Suprapubic skin (tissue), 4 donors: ENCODE results near the gene DHX8. TPM values are rescaled to one million over a fixed set of nuclear protein-coding genes. Genes with fewer than 3 reads are reported as not detected.
"Not testable (repeated sequence)": the region's sequence is repeated elsewhere in the genome, so short reads cannot be mapped to it uniquely, and the experiment has no call there.

Experiments used
- DNase-seq, 2 donors: peaks; one replicate each; pipeline ENCODE4 v3.0.0-alpha.2; 2019; ENCODE audit warnings: low spot score in 2 of 2
- H3K27ac ChIP-seq: fragments of 200-600 bp; sonication (generic); one replicate; pipeline ENCODE4 v1.5.1; 2019
- H3K27me3 ChIP-seq: fragments of 200-600 bp; sonication (generic); one replicate; pipeline ENCODE4 v1.5.1; 2019
- H3K36me3 ChIP-seq: fragments of 200-600 bp; sonication (generic); one replicate; pipeline ENCODE4 v1.5.1; 2019
- H3K4me1 ChIP-seq: fragments of 200-600 bp; sonication (generic); one replicate; pipeline ENCODE4 v1.5.1; 2019
- H3K4me3 ChIP-seq: fragments of 200-600 bp; sonication (generic); one replicate; pipeline ENCODE4 v1.5.1; 2019; ENCODE audit warnings: mild to moderate bottlenecking
- H3K9me3 ChIP-seq: fragments of 200-600 bp; sonication (generic); one replicate; pipeline ENCODE4 v1.5.1; 2019
- EP300 ChIP-seq: sonication (generic); formaldehyde crosslinking; IDR thresholded peaks from one replicate; pipeline ENCODE4 v1.6.1; 2017; ENCODE audit warnings: antibody characterized with exemption
- POLR2A ChIP-seq, 2 donors: fragments of 450-650 bp; IDR thresholded peaks; one replicate each; pipeline ENCODE4 v1.6.1; 2017; ENCODE audit warnings: antibody characterized with exemption in 2 of 2, mild to moderate bottlenecking in 2 of 2, moderate library complexity in 2 of 2
- POLR2AphosphoS5 ChIP-seq, 3 donors: sonication (generic); formaldehyde crosslinking; IDR thresholded peaks; one replicate each; pipeline ENCODE4 v1.6.1; 2017; ENCODE audit warnings: antibody characterized with exemption in 3 of 3
- WGBS: methylation state at CpG from one replicate; pipeline ENCODE4 v1.1.5; 2018; 5-methylcytosine and 5-hydroxymethylcytosine counted together
- total RNA-seq, 4 donors: library from RNA; depleted of rRNA; stranded (reverse); fragments of >200 nt; gene quantifications; one replicate each; pipeline ENCODE4 v1.1.0, GENCODE V29; 2016
- TF ChIP-seq, protein P1 (sequence below), 2 donors: fragments of 200-600 bp in 1 of 2; fragments of 450-650 bp in 1 of 2; sonication (generic) in 1 of 2; IDR thresholded peaks; one replicate each; pipeline ENCODE4 v1.5.1; 2016 to 2019; ENCODE audit warnings: antibody characterized with exemption in 2 of 2, mild to moderate bottlenecking in 1 of 2, moderate library complexity in 1 of 2

DHX8 gene
- total RNA-seq, 4 donors from 2014 or later: 31.4 to 57.1 (median 46.1) TPM

DNA sequence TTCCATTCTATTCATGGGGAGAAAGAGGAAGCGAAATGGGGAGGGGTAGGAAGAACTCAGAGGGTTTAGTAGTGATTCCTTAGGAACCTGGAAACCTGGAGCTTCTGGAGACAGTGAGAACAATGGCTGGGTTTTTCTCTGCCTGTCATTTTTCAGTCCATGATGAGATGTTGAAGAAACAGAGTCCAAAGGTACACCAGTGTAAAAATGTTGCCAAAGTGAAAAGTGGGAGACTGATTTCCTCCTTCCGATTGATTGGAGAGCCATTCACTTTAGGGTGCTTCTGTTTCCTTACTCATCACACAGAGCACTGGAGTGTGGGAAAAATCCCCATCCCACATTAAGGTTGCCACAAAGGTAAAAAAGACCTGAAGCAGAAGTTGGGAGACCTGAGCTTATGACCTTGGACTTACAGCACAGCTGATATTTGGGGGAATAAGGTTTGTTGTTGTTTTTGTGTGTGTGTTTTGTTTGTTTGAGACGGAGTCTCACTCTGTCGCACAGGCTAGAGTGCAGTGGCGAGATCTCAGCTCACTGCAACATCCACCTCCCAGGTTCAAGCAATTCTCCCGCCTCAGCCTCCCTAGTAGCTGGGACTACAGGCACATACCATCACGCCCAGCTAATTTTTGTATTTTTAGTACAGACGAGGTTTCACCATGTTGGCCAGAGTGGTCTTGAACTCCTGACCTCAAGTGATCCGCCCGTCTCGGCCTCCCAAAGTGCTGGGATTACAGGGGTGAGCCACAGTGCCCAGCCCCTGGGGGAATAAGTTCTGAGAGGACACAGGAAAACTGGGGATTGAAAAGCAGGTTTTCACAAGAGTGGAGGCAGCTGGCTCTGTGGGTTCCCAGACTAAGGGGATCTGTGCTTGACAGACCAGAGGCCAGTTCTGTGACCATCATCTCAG is 1.4 kb upstream of the DHX8 start:
- TF ChIP-seq, protein P1, sequence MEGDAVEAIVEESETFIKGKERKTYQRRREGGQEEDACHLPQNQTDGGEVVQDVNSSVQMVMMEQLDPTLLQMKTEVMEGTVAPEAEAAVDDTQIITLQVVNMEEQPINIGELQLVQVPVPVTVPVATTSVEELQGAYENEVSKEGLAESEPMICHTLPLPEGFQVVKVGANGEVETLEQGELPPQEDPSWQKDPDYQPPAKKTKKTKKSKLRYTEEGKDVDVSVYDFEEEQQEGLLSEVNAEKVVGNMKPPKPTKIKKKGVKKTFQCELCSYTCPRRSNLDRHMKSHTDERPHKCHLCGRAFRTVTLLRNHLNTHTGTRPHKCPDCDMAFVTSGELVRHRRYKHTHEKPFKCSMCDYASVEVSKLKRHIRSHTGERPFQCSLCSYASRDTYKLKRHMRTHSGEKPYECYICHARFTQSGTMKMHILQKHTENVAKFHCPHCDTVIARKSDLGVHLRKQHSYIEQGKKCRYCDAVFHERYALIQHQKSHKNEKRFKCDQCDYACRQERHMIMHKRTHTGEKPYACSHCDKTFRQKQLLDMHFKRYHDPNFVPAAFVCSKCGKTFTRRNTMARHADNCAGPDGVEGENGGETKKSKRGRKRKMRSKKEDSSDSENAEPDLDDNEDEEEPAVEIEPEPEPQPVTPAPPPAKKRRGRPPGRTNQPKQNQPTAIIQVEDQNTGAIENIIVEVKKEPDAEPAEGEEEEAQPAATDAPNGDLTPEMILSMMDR (IDR thresholded peaks at IDR 0.05): no peak
- TF ChIP-seq POLR2A (IDR thresholded peaks at IDR 0.05) (no peak), EP300 (no peak), POLR2AphosphoS5 (IDR thresholded peaks at IDR 0.05) (no peak)
- DNase-seq: no peak
- no peak overlapping the region for H3K27ac ChIP-seq
- no peak overlapping the region for H3K4me3 ChIP-seq
- H3K4me1 ChIP-seq: peaks cover 48% of the 10 kb centered on the region
- 89% methylated on average over 11 of the region's 11 CpGs for WGBS
- no peaks in the 10 kb centered on the region for H3K9me3 ChIP-seq
- H3K36me3 ChIP-seq: no peaks in the 10 kb centered on the region
- H3K27me3 ChIP-seq: no peaks in the 10 kb centered on the region

DNA sequence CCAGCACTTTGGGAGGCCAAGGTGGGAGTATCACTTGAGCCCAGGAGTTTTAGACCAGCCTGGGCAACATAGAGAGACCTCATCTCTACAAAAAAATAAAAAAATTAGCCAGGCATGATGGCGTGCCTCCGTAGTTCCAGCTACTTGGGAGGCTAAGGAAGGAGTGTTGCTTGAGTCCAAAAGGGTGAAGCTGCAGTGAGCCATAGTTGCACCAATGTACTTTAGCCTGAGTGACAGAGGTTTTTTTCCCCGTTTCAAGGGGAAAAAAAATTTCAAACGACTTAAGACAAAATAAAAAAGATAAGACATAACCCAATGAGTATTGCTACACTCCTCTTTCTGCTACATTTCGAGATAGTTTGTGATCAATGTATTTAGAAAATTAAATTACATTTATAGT is 6.8 kb downstream of the DHX8 start:
- no peaks in the 10 kb centered on the region for H3K9me3 ChIP-seq
- peaks cover 14% of the 10 kb centered on the region for H3K4me1 ChIP-seq
- TF ChIP-seq EP300: no peak
- TF ChIP-seq POLR2AphosphoS5 (IDR thresholded peaks at IDR 0.05): no peak
- TF ChIP-seq, protein P1 (IDR thresholded peaks at IDR 0.05): no peak
- TF ChIP-seq POLR2A (IDR thresholded peaks at IDR 0.05): no peak
- 84% methylated on average over 5 of the region's 5 CpGs for WGBS
- H3K27ac ChIP-seq: no peak overlapping the region
- peaks cover 54% of the 10 kb centered on the region for H3K36me3 ChIP-seq
- no peak for DNase-seq
- H3K4me3 ChIP-seq: no peak overlapping the region
- no peaks in the 10 kb centered on the region for H3K27me3 ChIP-seq

DNA sequence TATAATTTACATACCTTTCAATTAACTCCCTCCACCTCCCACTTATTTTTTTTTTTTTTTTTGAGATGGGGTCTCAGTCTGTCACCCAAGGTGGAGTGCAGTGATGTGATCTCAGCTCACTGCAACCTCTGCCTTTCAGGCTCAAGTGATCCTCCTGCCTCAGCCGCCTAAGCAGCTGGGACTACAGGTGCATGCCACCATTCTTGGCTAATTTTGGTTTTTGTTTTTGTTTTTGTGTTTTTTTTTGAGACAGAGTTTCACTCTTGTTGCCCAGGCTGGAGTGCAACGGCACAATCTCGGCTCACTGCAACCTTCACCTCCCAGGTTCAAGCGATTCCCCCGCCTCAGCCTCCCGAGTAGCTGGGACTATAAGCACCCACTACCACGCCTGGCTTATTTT is 25.7 kb downstream of the DHX8 start:
- 97% methylated on average over 7 of the region's 7 CpGs for WGBS
- H3K27me3 ChIP-seq, H3K4me1 ChIP-seq, H3K4me3 ChIP-seq, H3K27ac ChIP-seq, H3K9me3 ChIP-seq, DNase-seq: not testable (repeated sequence)
- H3K36me3 ChIP-seq: peaks cover 95% of the 10 kb centered on the region

DNA sequence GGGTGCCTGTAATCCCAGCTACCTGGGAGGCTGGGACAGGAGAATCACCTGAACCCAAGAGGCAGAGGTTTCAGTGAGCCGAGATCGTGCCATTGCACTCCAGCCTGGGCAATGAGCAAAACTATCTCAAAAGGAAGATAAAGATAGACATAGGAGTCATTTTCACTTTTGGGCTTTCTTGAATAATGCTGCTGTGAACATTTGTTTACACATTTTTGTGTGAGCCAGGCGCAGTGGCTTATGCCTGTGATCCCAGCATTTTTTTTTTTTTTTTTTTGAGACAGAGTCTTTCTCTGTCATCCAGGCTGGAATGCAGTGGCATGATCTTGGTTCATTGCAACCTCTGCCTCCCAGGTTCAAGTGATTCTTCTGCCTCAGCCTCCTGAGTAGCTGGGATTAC is 27.4 kb downstream of the DHX8 start:
- H3K4me3 ChIP-seq, DNase-seq, H3K27ac ChIP-seq, H3K4me1 ChIP-seq, H3K9me3 ChIP-seq, H3K27me3 ChIP-seq: not testable (repeated sequence)
- H3K36me3 ChIP-seq: peaks cover 89% of the 10 kb centered on the region
- WGBS: 90% methylated on average over 3 of the region's 3 CpGs

DNA sequence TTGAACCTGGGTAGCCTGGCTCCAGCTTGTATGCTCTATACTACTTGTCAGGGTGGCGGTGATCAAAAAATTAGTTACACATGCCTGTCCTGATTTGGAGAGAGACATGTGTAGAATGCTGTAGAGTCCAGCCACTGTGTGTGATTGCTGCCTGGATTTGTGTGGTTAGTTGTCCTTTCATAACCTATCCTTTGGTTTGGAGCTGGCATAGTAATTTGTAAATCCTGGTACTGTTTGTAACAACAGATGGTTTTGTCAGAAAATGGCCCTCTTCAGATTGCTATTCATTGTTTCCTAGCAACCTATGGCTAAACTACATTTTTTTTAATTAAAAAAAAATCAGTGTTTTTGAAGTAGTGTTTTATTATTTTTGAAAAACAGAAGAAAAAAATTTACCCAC is 31.9 kb downstream of the DHX8 start:
- TF ChIP-seq EP300: no peak
- TF ChIP-seq POLR2A (IDR thresholded peaks at IDR 0.05): no peak
- TF ChIP-seq, protein P1 (IDR thresholded peaks at IDR 0.05): no peak
- no peak for TF ChIP-seq POLR2AphosphoS5 (IDR thresholded peaks at IDR 0.05)
- Histone ChIP-seq H3K27me3 (no peaks in the 10 kb centered on the region), H3K9me3 (no peaks in the 10 kb centered on the region), H3K4me3 (no peak overlapping the region), H3K4me1 (no peaks in the 10 kb centered on the region), H3K36me3 (peaks cover 87% of the 10 kb centered on the region), H3K27ac (no peak overlapping the region)
- peak in 1 of 2 donors; percentile 6 for DNase-seq
- WGBS: 80% methylated on average over 1 of the region's 1 CpG

DNA sequence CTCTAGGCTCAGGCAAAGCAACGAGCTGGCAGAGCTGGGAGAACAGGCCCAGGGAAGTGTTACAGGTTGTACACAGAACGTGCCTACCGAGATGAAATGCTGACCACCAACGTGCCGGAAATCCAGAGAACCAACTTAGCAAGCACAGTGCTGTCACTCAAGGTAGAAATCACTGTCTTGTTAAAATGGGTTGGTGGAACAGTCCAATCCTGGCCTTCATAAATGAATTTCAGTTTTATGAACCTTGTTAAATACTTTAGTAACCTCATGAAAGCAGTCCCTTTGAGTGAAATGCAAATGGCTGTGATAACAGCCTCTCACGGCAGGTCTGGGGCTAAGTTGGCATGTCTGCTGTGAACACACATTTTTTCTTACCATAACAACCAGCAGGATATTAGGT is 33.4 kb downstream of the DHX8 start:
- H3K27me3 ChIP-seq: no peaks in the 10 kb centered on the region
- H3K27ac ChIP-seq: no peak overlapping the region
- no peaks in the 10 kb centered on the region for H3K9me3 ChIP-seq
- peak in 1 of 2 donors; percentile 16 for DNase-seq
- 75% methylated on average over 6 of the region's 6 CpGs for WGBS
- no peaks in the 10 kb centered on the region for H3K4me1 ChIP-seq
- H3K36me3 ChIP-seq: peaks cover 91% of the 10 kb centered on the region
- no peak overlapping the region for H3K4me3 ChIP-seq
- TF ChIP-seq POLR2A (IDR thresholded peaks at IDR 0.05) (no peak), POLR2AphosphoS5 (IDR thresholded peaks at IDR 0.05) (no peak), EP300 (no peak)
- TF ChIP-seq, protein P1 (IDR thresholded peaks at IDR 0.05): no peak
